HepG2 (cell line): ENCODE measurements around the gene THADA. TPM values are rescaled to one million over a fixed set of nuclear protein-coding genes. Genes with fewer than 3 reads are reported as not detected.

Experiments used
- BORCS8-MEF2B ChIP-seq: sonication (generic); formaldehyde crosslinking; IDR thresholded peaks from 2 replicates; pipeline ENCODE4 v1.8.0; 2022; ENCODE audit warnings: mild to moderate bottlenecking, missing genetic modification reagents
- CREB1 ChIP-seq, 2 experiments: fragments of 450-650 bp in 1 of 2; IDR thresholded peaks; 2 replicates each; pipeline ENCODE4 v1.6.1; 2016 to 2017; ENCODE audit warnings: control low read depth in 1 of 2, mild to moderate bottlenecking in 1 of 2, missing compliant biosample characterization in 1 of 2, missing genetic modification characterization in 1 of 2
- E2F2 ChIP-seq: sonication (generic); formaldehyde crosslinking; IDR thresholded peaks from 2 replicates; pipeline ENCODE4 v1.4.0; 2020; ENCODE audit warnings: missing genetic modification reagents, borderline replicate concordance
- ELF3 ChIP-seq: IDR thresholded peaks from 2 replicates; pipeline ENCODE4 v1.6.1; 2016; ENCODE audit warnings: missing genetic modification reagents, missing compliant biosample characterization
- GFI1 ChIP-seq: sonication (generic); formaldehyde crosslinking; IDR thresholded peaks from 2 replicates; pipeline ENCODE4 v1.5.0; 2020; ENCODE audit warnings: missing genetic modification reagents, mild to moderate bottlenecking, borderline replicate concordance
- GTF2F1 ChIP-seq: fragments of 150-350 bp; IDR thresholded peaks from 2 replicates; pipeline ENCODE4 v1.6.1; 2014; ENCODE audit warnings: low read length
- KDM3A ChIP-seq: IDR thresholded peaks from 2 replicates; pipeline ENCODE4 v1.6.1; 2018; ENCODE audit warnings: low read depth, missing compliant biosample characterization
- LBX2 ChIP-seq: sonication (generic); formaldehyde crosslinking; IDR thresholded peaks from 2 replicates; pipeline ENCODE4 v1.5.0; 2020; ENCODE audit warnings: missing genetic modification reagents, mild to moderate bottlenecking, borderline replicate concordance
- NR3C1 ChIP-seq: sonication (generic); formaldehyde crosslinking; IDR thresholded peaks from 2 replicates; pipeline ENCODE4 v1.4.0; 2020; ENCODE audit warnings: missing genetic modification reagents
- PAX8 ChIP-seq: sonication (generic); formaldehyde crosslinking; IDR thresholded peaks from 2 replicates; pipeline ENCODE4 v1.8.0; 2022; ENCODE audit warnings: mild to moderate bottlenecking, missing genetic modification reagents, borderline replicate concordance
- PCBP2 ChIP-seq: fragments of 200-400 bp; formaldehyde crosslinking; optimal IDR thresholded peaks from 2 replicates; pipeline ENCODE3; 2018; ENCODE audit warnings: low read length, low read depth; ENCODE audit not compliant: poor library complexity, severe bottlenecking
- PPARG ChIP-seq: conservative IDR thresholded peaks from 2 replicates; pipeline ENCODE4 v1.6.1; 2016; ENCODE audit warnings: missing biosample characterization, missing genetic modification reagents
- RFXAP ChIP-seq: sonication (generic); formaldehyde crosslinking; IDR thresholded peaks from 2 replicates; pipeline ENCODE4 v1.4.0; 2020; ENCODE audit warnings: missing genetic modification reagents, borderline replicate concordance
- SMYD3 ChIP-seq: sonication (generic); formaldehyde crosslinking; IDR thresholded peaks from 2 replicates; pipeline ENCODE4 v1.8.1; 2023; ENCODE audit warnings: mild to moderate bottlenecking, missing genetic modification reagents
- SNAPC2 ChIP-seq: sonication (generic); formaldehyde crosslinking; IDR thresholded peaks from 2 replicates; pipeline ENCODE4 v1.8.1; 2022; ENCODE audit warnings: mild to moderate bottlenecking, missing genetic modification reagents
- SP4 ChIP-seq: sonication (generic); formaldehyde crosslinking; IDR thresholded peaks from 2 replicates; pipeline ENCODE4 v1.8.1; 2023; ENCODE audit warnings: mild to moderate bottlenecking, missing genetic modification reagents
- ZMYM3 ChIP-seq: sonication (generic); formaldehyde crosslinking; IDR thresholded peaks from 2 replicates; pipeline ENCODE4 v1.5.1; 2020; ENCODE audit warnings: mild to moderate bottlenecking, missing genetic modification reagents
- ZNF383 ChIP-seq: sonication (generic); formaldehyde crosslinking; IDR thresholded peaks from 2 replicates; pipeline ENCODE4 v1.4.0; 2020; ENCODE audit warnings: missing genetic modification reagents, mild to moderate bottlenecking, borderline replicate concordance
- ZNF547 ChIP-seq: sonication (generic); formaldehyde crosslinking; IDR thresholded peaks from 2 replicates; pipeline ENCODE4 v1.5.1; 2020; ENCODE audit warnings: mild to moderate bottlenecking, missing genetic modification reagents
- ZNF619 ChIP-seq: sonication (generic); formaldehyde crosslinking; IDR thresholded peaks from 2 replicates; pipeline ENCODE4 v1.4.0; 2020; ENCODE audit warnings: mild to moderate bottlenecking, missing genetic modification reagents
- ZNF674 ChIP-seq: sonication (generic); formaldehyde crosslinking; IDR thresholded peaks from 2 replicates; pipeline ENCODE4 v1.5.0; 2020; ENCODE audit warnings: low read depth, mild to moderate bottlenecking, missing genetic modification reagents
- ZNF720 ChIP-seq: sonication (generic); formaldehyde crosslinking; IDR thresholded peaks from 2 replicates; pipeline ENCODE4 v1.4.0; 2020; ENCODE audit warnings: missing genetic modification reagents
- polyA plus RNA-seq, 8 experiments: library from polyadenylated mRNA; depleted of rRNA in 3 of 8; stranded (reverse) in 7 of 8; unstranded in 1 of 8; fragments of >200 nt; fragmentation: Illumina TruSeq in 4 of 8; extraction: Trizol in 4 of 8; gene quantifications; 2 replicates each; pipeline versions ENCODE4 v1.2.1 to v1.2.3, GENCODE V29; 2011 to 2016; ENCODE audit warnings: low read depth in 4 of 8, missing spikeins in 1 of 8, mixed read lengths in 1 of 8; ENCODE audit not compliant: insufficient read depth in 1 of 8
- total RNA-seq, 5 experiments: library from RNA; depleted of rRNA; stranded (reverse); fragments of >200 nt; fragmentation: Illumina TruSeq; extraction: Trizol; gene quantifications; 2 replicates each; pipeline ENCODE4 v1.2.3, GENCODE V29; 2016; ENCODE audit warnings: low read depth in 1 of 5
- TF ChIP-seq, protein P1 (sequence below): sonication (generic); formaldehyde crosslinking; IDR thresholded peaks from 2 replicates; pipeline ENCODE4 v1.4.0; 2020; ENCODE audit warnings: missing genetic modification reagents

The THADA gene
- total and polyA plus RNA-seq, 2 of the 13 experiments (the other 11 are each of a cell fraction or from before 2014, with no cell fraction given): 12.7 to 21.7 TPM

DNA sequence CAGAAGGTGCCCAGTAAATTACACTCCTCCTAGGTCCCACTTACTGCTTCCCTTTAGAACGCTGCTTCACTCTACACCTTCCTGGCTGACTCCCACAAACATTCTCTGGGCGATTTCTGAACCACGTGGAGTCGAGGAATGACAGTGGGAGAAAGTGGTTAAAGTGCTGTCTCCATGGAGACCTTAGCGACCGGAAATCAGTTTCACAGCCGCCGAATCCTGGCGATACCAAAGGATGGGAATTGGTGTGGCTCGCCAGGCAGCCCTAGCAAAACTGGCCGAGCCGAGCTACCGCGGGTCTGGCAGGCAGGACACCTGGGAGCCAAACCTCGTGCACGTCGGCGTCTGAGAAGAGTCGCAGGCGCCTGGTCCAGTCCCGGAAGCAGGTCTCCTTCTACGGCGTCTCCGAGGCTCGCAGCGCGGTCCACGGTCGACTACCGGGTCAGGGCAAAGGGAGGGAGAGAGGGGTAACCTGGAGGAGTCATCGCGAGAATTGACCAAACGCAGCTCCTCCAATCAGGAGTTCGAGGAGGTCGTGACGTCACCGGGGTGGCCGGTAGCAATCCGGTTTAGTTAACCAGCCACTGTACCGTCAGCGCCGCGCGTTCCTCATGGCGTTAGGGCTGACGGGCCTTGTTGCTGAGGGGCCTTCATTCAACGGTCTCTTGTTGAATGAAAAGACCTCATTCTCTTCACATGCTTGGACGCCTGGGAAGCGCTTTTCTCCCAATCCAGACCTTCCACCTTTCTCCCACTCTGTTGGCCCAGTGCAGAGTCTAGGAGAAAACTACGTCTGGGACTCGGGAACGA, at the start of gene THADA (continued):
- TF ChIP-seq CREB1 (IDR thresholded peaks at IDR 0.05): peak; percentile 100
- TF ChIP-seq CREB1 (CRISPR knock-in tag; IDR thresholded peaks at IDR 0.05): peak; percentile 99
- TF ChIP-seq GFI1: no peak; the same call in 1 of the 2 replicates
- TF ChIP-seq ZNF720 (CRISPR knock-in tag): no peak
- TF ChIP-seq ELF3: peak; percentile 96
- TF ChIP-seq ZNF383 (CRISPR knock-in tag): peak; percentile 34; the same call in 1 of the 2 replicates
- TF ChIP-seq, protein P1, sequence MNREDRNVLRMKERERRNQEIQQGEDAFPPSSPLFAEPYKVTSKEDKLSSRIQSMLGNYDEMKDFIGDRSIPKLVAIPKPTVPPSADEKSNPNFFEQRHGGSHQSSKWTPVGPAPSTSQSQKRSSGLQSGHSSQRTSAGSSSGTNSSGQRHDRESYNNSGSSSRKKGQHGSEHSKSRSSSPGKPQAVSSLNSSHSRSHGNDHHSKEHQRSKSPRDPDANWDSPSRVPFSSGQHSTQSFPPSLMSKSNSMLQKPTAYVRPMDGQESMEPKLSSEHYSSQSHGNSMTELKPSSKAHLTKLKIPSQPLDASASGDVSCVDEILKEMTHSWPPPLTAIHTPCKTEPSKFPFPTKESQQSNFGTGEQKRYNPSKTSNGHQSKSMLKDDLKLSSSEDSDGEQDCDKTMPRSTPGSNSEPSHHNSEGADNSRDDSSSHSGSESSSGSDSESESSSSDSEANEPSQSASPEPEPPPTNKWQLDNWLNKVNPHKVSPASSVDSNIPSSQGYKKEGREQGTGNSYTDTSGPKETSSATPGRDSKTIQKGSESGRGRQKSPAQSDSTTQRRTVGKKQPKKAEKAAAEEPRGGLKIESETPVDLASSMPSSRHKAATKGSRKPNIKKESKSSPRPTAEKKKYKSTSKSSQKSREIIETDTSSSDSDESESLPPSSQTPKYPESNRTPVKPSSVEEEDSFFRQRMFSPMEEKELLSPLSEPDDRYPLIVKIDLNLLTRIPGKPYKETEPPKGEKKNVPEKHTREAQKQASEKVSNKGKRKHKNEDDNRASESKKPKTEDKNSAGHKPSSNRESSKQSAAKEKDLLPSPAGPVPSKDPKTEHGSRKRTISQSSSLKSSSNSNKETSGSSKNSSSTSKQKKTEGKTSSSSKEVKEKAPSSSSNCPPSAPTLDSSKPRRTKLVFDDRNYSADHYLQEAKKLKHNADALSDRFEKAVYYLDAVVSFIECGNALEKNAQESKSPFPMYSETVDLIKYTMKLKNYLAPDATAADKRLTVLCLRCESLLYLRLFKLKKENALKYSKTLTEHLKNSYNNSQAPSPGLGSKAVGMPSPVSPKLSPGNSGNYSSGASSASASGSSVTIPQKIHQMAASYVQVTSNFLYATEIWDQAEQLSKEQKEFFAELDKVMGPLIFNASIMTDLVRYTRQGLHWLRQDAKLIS (CRISPR knock-in tag): no peak
- peak; percentile 91 for TF ChIP-seq ZNF547 (CRISPR knock-in tag)
- TF ChIP-seq SP4: peak; percentile 84
- peak; percentile 30; the same call in 1 of the 2 replicates for TF ChIP-seq PPARG (CRISPR knock-in tag)
- peak; percentile 93; the same call in 1 of the 2 replicates for TF ChIP-seq E2F2 (CRISPR knock-in tag)
- no peak for TF ChIP-seq NR3C1
- TF ChIP-seq ZMYM3 (CRISPR knock-in tag): no peak; the same call in 1 of the 2 replicates
- no peak for TF ChIP-seq LBX2
- no peak for TF ChIP-seq ZNF619 (CRISPR knock-in tag)
- no peak for TF ChIP-seq PAX8 (CRISPR knock-in tag)
- 0 out of 2 replicates have a peak, but pooled peaks have one; percentile 54 for TF ChIP-seq SMYD3 (CRISPR knock-in tag)
- no peak for TF ChIP-seq KDM3A
- TF ChIP-seq RFXAP (CRISPR knock-in tag): peak; percentile 98
- TF ChIP-seq BORCS8-MEF2B: peak; percentile 87
- no peak for TF ChIP-seq PCBP2
- peak; percentile 67; the same call in 1 of the 2 replicates for TF ChIP-seq SNAPC2
- TF ChIP-seq ZNF674: no peak
- TF ChIP-seq GTF2F1: peak; percentile 85
